Neural crest cell (in vitro differentiated cells): ENCODE measurements around the gene BIK. TPM values are rescaled to one million over a fixed set of nuclear protein-coding genes. Genes with fewer than 3 reads are reported as not detected.

Source experiments
- DNase-seq: peaks from one replicate; pipeline ENCODE4 v3.0.0; 2021; ENCODE audit warnings: low read depth, mixed read lengths, low spot score
- H3K27ac Mint-ChIP-seq: one replicate; pipeline ENCODE4 v1.8.0; 2021; ENCODE audit warnings: mild to moderate bottlenecking, mixed read lengths; ENCODE audit not compliant: unreplicated experiment
- H3K27me3 Mint-ChIP-seq: 2 replicates; pipeline ENCODE4 v1.8.0; 2021; ENCODE audit warnings: low read depth, mild to moderate bottlenecking, mixed read lengths
- H3K36me3 Mint-ChIP-seq: 2 replicates; pipeline ENCODE4 v1.8.0; 2021; ENCODE audit warnings: low read depth, mild to moderate bottlenecking, mixed read lengths
- H3K4me1 Mint-ChIP-seq: 2 replicates; pipeline ENCODE4 v1.8.0; 2021; ENCODE audit warnings: mixed read lengths
- H3K4me3 Mint-ChIP-seq: one replicate; pipeline ENCODE4 v1.8.0; 2021; ENCODE audit warnings: mild to moderate bottlenecking, mixed read lengths
- H3K9me3 Mint-ChIP-seq: 2 replicates; pipeline ENCODE4 v1.8.0; 2021; ENCODE audit warnings: mixed read lengths
- CTCF ChIP-seq: fragments of 200-600 bp; sonication (generic); conservative IDR thresholded peaks from 2 replicates; pipeline ENCODE4 v1.5.0; 2021; ENCODE audit warnings: antibody characterized with exemption, mild to moderate bottlenecking
- total RNA-seq: library from RNA; stranded (reverse); gene quantifications from 2 replicates; pipeline ENCODE4 v1.2.1, GENCODE V29; 2021

Gene BIK
- total RNA-seq, 1 donor from 2014 or later, result 0.61 TPM

GRCh38 chr22:43106302-43106701, 4.2 kb upstream of the BIK start:
- H3K4me1 Mint-ChIP-seq, result peaks cover 31% of the 10 kb centered on the region
- H3K27me3 Mint-ChIP-seq, result peaks cover 26% of the 10 kb centered on the region
- no peak for DNase-seq
- TF ChIP-seq CTCF, result no peak
- H3K9me3 Mint-ChIP-seq, result no peaks in the 10 kb centered on the region
- H3K27ac Mint-ChIP-seq, result no peak overlapping the region
- H3K4me3 Mint-ChIP-seq, result no peak overlapping the region
- H3K36me3 Mint-ChIP-seq, result no peaks in the 10 kb centered on the region

DNA sequence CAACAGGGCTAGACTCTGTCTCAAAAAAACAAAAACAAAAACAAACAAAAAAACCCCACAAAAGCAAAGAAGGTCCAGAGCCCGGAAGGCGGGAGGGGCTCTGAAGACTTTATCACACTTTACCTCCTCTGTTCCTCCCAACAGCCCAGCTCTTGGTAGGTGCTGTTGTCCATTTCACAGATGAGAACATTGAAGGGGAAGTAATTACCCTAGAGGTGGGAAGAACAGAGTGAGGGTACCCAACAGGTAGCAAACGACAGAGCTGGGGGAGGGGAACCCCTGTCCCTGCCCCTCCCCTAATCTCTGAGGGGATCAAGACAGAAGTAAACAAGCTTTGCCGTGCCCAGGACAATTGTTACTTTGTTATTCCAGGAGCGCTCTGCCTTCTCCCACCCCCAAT, 1.0 kb upstream of the BIK start:
- TF ChIP-seq CTCF, result no peak
- H3K27me3 Mint-ChIP-seq, result peaks cover 57% of the 10 kb centered on the region

GRCh38 chr22:43109921-43110443, 568 bp upstream of the BIK start:
- Mint-ChIP-seq H3K27me3 (peaks cover 59% of the 10 kb centered on the region), H3K4me1 (peaks cover 21% of the 10 kb centered on the region), H3K27ac (no peak overlapping the region)

More for the DNA sequence above, 1.0 kb upstream of the BIK start:
- Mint-ChIP-seq H3K36me3 (no peaks in the 10 kb centered on the region), H3K27ac (no peak overlapping the region), H3K4me1 (peaks cover 21% of the 10 kb centered on the region), H3K4me3 (peak overlapping the region; percentile 35), H3K9me3 (no peaks in the 10 kb centered on the region)
- DNase-seq, result no peak

DNA sequence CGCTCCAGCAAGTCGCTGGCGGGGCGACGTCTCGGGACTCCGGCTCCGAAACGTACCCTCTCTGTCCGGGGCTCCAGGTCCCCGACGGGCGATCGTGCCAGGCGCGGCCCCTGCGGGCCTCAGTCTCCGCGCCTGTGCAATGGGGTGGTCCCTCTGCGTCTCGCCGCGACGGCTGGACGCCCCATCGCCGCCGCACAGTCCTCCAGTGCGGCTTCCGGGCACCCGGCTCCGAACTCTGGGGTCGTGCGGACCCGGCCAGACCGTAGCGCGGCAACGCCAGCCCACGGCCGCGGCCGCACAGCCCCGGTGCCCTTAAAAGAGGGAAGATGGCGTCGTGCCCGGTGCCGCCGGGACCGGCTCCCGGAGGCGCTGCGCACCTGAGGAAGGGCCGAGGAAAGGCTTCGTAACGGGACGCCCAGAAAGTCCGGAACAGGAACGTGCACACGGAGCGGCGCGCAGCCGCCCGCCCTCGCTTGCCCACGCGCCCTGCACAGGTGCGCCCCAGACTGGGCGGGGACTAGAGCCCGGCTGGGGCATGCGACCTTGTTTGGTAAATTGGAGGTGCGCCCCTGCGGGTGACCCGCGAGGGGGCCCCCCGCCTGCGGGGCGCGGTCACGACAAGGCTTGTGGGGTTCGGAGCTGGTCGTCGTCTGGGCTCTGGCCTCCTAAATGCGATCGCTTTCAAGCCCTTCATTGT, 525 bp downstream of the BIK start:
- TF ChIP-seq CTCF, result no peak
- Mint-ChIP-seq H3K4me1 (peaks cover 21% of the 10 kb centered on the region), H3K9me3 (no peaks in the 10 kb centered on the region), H3K27me3 (peaks cover 64% of the 10 kb centered on the region), H3K27ac (no peak overlapping the region), H3K36me3 (no peaks in the 10 kb centered on the region), H3K4me3 (peak overlapping the region; percentile 84)
- no peak for DNase-seq

More at GRCh38 chr22:43109921-43110443, 568 bp upstream of the BIK start:
- H3K36me3 Mint-ChIP-seq, result no peaks in the 10 kb centered on the region
- no peak for DNase-seq
- H3K9me3 Mint-ChIP-seq, result no peaks in the 10 kb centered on the region
- no peak for TF ChIP-seq CTCF
- H3K4me3 Mint-ChIP-seq, result peak overlapping the region; percentile 84

- Mint-ChIP-seq H3K27ac (no peak overlapping the region), H3K9me3 (no peaks in the 10 kb centered on the region), H3K36me3 (no peaks in the 10 kb centered on the region), H3K4me3 (peak overlapping the region; percentile 19), H3K27me3 (peaks cover 56% of the 10 kb centered on the region), H3K4me1 (peaks cover 20% of the 10 kb centered on the region)
- TF ChIP-seq CTCF, result no peak
- DNase-seq, result no peak
Observed at GRCh38 chr22:43113526-43114251, 3.1 kb downstream of the BIK start.
